Activated CD4-positive, alpha-beta memory T cell treated with anti-CD3 and anti-CD28 coated beads, Interleukin-2, amount 10 ng/mL, durations not matched to agents 7 days and 5 days (primary cell): ENCODE measurements around the gene RGS6. TPM values are rescaled to one million over a fixed set of nuclear protein-coding genes. Genes with fewer than 3 reads are reported as not detected.

Experiments
- CTCF ChIA-PET: fragments of 350-600 bp; sonication (Branson Sonifier 250); formaldehyde crosslinking; loops from one replicate; lab custom pipeline; 2021; ENCODE audit warnings: antibody characterized with exemption, inconsistent platforms; lab: Charles Lee
- POLR2A ChIA-PET: fragments of 350-600 bp; sonication (Branson Sonifier 250); formaldehyde crosslinking; loops from one replicate; lab custom pipeline; 2021; ENCODE audit warnings: antibody characterized with exemption; lab: Charles Lee
- DNase-seq: peaks from one replicate; pipeline ENCODE4 v3.0.0-alpha.2; 2020
- H3K27ac Mint-ChIP-seq: one replicate; pipeline ENCODE4 v1.8.0; 2021; ENCODE audit warnings: mild to moderate bottlenecking, mixed read lengths
- H3K27me3 Mint-ChIP-seq: one replicate; pipeline ENCODE4 v1.8.0; 2021; ENCODE audit warnings: mixed read lengths
- H3K36me3 Mint-ChIP-seq: one replicate; pipeline ENCODE4 v1.8.0; 2021; ENCODE audit warnings: low read depth, mixed read lengths
- H3K4me1 Mint-ChIP-seq: one replicate; pipeline ENCODE4 v1.8.0; 2021; ENCODE audit warnings: mixed read lengths
- H3K4me3 Mint-ChIP-seq: one replicate; pipeline ENCODE4 v1.8.0; 2021; ENCODE audit warnings: mild to moderate bottlenecking, mixed read lengths
- H3K9me3 Mint-ChIP-seq: one replicate; pipeline ENCODE4 v1.8.0; 2021; ENCODE audit warnings: mixed read lengths
- total RNA-seq, 2 experiments: library from RNA; stranded (reverse); gene quantifications; one replicate each; pipeline ENCODE4 v1.2.3, GENCODE V29; 2021

RGS6 gene
- total RNA-seq, 2 experiments from 2014 or later = 2.0 to 3.1 TPM

DNA sequence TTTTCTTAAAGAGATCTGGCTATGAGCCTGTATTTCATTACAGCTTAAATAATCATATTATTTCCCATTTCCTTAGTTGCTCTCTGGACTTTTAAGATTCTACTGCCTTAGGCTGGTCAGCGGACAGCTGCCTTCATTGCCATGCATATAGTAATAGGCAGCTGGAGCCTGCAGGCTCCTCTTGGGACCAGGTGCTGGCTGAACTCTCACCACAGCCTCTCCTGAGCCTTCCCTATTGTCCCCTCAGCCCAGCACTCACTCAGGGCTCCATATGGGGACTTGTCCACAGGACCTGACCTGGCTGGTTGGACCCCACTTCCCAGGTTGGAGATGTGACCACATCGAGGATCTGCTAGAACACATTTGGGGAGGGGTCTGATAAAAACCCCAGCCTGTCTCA lies 556.3 kb downstream of the RGS6 start:
- peaks cover 27% of the 10 kb centered on the region for H3K27me3 Mint-ChIP-seq
- H3K4me3 Mint-ChIP-seq = no peak overlapping the region
- H3K27ac Mint-ChIP-seq = no peak overlapping the region
- POLR2A ChIA-PET = interaction anchor here (0.9 to 1.5 kb wide), 2 partner anchors 9 to 11 kb away, joined by 3 to 4 read pairs; no protein-coding TSS in a partner anchor
- H3K9me3 Mint-ChIP-seq = peaks cover 48% of the 10 kb centered on the region
- CTCF ChIA-PET = no interaction called here
- peaks cover 60% of the 10 kb centered on the region for H3K36me3 Mint-ChIP-seq
- DNase-seq = no peak
- H3K4me1 Mint-ChIP-seq = no peaks in the 10 kb centered on the region

DNA sequence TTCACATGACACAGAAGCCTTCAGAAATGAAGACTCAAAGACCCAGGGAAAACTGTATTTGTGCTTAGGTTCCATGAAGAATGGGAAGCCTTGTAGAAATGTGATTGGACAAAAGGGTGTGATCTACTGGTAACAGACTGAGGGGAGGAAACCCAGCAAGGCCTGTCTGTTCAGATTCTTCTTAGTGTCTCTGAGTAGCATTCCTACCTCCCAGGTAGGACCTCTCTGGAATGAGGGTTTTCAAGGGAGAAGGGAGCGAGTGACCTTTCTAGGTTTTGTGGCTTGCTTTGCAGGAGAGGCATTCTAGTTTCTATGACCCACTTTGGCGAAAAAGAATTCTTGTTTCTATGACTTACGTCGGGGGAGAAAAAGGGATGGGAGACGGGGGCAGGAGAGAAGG lies 560.0 kb downstream of the RGS6 start:
- H3K9me3 Mint-ChIP-seq = peaks cover 47% of the 10 kb centered on the region

DNA sequence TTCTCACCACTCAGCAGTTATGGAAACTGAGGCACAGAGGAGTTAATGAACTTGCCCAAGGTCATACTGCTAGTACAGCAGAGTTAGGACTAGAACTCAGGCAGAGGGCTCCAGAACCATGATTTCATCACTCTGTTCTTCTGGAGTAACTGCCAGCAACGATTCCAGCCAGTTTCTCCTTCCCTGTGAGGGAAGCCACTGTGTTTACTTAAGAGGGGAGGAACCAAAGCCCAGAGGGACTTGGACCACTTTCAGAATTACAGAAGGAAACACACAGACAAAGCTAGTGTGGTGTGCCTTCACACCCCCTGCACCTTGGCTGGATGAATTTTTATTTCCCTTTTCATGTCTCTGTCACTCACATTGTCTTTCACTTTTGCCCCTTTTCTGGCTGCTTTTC lies 563.4 kb downstream of the RGS6 start:
- Mint-ChIP-seq H3K36me3 (peaks cover 28% of the 10 kb centered on the region), H3K27me3 (peaks cover 44% of the 10 kb centered on the region), H3K9me3 (peaks cover 25% of the 10 kb centered on the region), H3K4me1 (no peaks in the 10 kb centered on the region), H3K27ac (no peak overlapping the region), H3K4me3 (no peak overlapping the region)
- DNase-seq = no peak
- ChIA-PET CTCF (no interaction called here), POLR2A (interaction anchor here (1.3 to 1.4 kb wide), 2 partner anchors 17 to 22 kb away, joined by 4 to 7 read pairs; no protein-coding TSS in a partner anchor)

More for the DNA sequence above, 560.0 kb downstream of the RGS6 start:
- Mint-ChIP-seq H3K4me1 (no peaks in the 10 kb centered on the region), H3K27me3 (peaks cover 54% of the 10 kb centered on the region), H3K27ac (no peak overlapping the region), H3K36me3 (peaks cover 50% of the 10 kb centered on the region), H3K4me3 (no peak overlapping the region)
- CTCF ChIA-PET = interaction anchor here (0.6 kb wide), 1 partner anchor 53 kb away, joined by 3 read pairs; no protein-coding TSS in a partner anchor
- POLR2A ChIA-PET = no interaction called here
- DNase-seq = no peak

DNA sequence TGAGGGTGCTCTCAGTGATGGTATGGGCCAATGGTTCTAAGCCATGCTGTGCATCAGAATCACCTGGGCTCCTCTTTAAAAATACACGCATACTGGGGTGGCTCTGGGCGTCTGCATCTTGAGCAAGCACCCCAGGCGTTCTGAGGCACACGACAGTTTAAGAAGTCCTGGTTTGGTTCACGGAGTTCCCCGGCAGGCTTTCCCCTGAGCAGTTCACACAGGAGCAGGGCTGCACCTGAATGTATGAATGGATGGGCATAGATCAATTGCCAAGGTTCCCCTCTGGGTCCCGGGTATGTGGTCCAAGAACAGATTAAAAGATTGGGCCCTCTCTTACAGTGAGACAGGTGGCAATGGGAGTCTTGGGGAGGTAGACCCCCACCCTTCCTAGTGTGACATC lies 566.4 kb downstream of the RGS6 start:
- peaks cover 26% of the 10 kb centered on the region for H3K36me3 Mint-ChIP-seq
- CTCF ChIA-PET = no interaction called here
- peaks cover 16% of the 10 kb centered on the region for H3K9me3 Mint-ChIP-seq
- POLR2A ChIA-PET = no interaction called here
- peaks cover 40% of the 10 kb centered on the region for H3K27me3 Mint-ChIP-seq
- H3K4me1 Mint-ChIP-seq = no peaks in the 10 kb centered on the region
- no peak overlapping the region for H3K4me3 Mint-ChIP-seq
- DNase-seq = no peak
- no peak overlapping the region for H3K27ac Mint-ChIP-seq

DNA sequence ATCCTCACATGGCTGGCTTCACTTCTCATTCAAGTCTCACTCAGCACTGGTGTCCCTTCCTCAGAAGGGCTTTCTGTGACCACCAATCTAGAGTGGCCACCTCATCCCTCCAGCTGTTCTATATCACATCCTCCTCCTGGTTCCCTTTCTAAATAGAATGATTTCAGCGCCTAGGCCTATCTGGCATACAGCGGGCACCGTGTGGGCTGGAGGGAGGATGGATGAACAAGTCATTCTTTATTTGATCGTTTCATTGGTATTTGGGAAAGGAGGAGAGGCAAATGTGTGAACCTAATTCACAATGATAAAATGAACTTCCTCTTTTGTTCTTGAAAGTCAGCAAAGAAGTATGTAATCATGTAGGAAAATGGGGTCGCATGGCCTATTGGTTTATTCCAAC lies 567.5 kb downstream of the RGS6 start:
- no peak for DNase-seq
- no peak overlapping the region for H3K4me3 Mint-ChIP-seq
- CTCF ChIA-PET = no interaction called here
- H3K9me3 Mint-ChIP-seq = peaks cover 7% of the 10 kb centered on the region
- no peaks in the 10 kb centered on the region for H3K4me1 Mint-ChIP-seq
- peaks cover 18% of the 10 kb centered on the region for H3K36me3 Mint-ChIP-seq
- H3K27ac Mint-ChIP-seq = no peak overlapping the region
- POLR2A ChIA-PET = no interaction called here
- H3K27me3 Mint-ChIP-seq = peaks cover 31% of the 10 kb centered on the region

DNA sequence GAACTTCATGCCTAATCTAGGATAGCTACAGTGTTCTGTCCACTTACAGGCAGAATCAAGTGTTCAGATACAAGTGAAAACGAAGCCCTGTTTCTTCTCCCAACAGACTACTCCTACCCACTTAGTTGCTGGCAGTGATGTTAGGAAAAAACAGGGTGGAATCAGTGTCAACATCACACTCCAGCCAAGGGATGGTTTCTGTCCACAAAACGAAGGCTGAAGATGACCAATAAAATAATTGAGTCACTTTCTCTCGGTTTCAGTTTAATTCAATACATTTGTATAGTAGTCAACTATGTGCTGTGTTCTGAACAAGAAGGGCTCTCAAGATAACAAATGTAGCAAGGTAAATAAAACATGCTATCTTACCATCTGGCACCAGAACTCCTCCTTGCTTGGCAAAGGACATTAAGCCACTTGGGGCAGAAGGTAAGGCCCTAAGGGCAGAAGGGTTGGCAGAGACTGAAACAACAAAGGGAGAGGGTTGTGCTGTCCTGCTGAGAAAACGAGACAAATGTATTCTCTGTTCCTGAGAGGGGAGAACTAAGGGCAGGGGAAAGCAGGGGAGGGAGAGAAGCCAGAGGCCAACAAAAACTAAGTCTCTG lies 568.1 kb downstream of the RGS6 start:
- no peaks in the 10 kb centered on the region for H3K4me1 Mint-ChIP-seq
- H3K27me3 Mint-ChIP-seq = peaks cover 26% of the 10 kb centered on the region
- no peak for DNase-seq
- H3K4me3 Mint-ChIP-seq = no peak overlapping the region
- no peak overlapping the region for H3K27ac Mint-ChIP-seq
- peaks cover 13% of the 10 kb centered on the region for H3K36me3 Mint-ChIP-seq
- H3K9me3 Mint-ChIP-seq = peaks cover 2% of the 10 kb centered on the region
- CTCF ChIA-PET = no interaction called here
- POLR2A ChIA-PET = no interaction called here

DNA sequence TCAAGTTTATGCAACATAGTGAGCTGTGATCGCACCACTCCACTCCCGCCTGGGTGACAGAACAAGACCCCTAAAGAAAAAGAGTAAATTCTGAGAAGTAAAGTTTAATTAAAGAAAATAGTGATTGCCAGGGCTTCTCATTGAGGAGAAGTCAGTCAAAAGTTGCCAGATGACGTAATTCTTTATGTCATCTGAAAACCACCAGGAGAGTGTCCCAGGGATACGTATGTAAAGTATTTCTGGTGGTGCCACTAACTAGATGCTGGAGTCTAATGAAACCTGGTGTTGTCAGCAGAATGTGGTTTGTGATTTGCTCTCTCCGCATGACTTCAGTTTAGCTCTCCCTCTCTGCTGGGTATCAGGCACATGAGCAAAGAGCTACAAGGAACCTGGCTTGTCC lies 569.2 kb downstream of the RGS6 start:
- peaks cover 15% of the 10 kb centered on the region for H3K36me3 Mint-ChIP-seq
- no peaks in the 10 kb centered on the region for H3K9me3 Mint-ChIP-seq
- POLR2A ChIA-PET = no interaction called here
- no peak overlapping the region for H3K4me3 Mint-ChIP-seq
- no peak overlapping the region for H3K27ac Mint-ChIP-seq
- no peak for DNase-seq
- no peaks in the 10 kb centered on the region for H3K4me1 Mint-ChIP-seq
- peaks cover 26% of the 10 kb centered on the region for H3K27me3 Mint-ChIP-seq
- CTCF ChIA-PET = interaction anchor here (1.0 kb wide), 1 partner anchor 971 kb away, joined by 3 read pairs; no protein-coding TSS in a partner anchor

DNA sequence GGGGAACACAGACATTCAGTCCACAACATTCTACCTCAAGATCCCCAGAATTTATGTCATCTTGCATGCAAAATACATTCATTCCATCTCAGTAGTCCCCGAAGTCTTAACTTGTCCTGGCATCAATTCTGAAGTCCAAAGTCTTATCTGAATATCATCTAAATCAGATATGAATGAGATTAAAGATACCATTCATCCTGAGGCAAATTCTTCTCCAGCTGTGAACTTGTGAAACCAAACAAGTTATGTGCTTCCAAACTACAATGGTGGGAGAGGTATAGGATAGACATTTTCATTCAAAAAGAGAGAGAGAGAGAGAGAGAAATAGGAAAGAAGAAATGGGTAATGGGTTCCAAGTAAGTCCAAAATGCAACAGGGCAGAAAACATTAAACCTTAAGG lies 571.0 kb downstream of the RGS6 start:
- peaks cover 3% of the 10 kb centered on the region for H3K9me3 Mint-ChIP-seq
- peaks cover 22% of the 10 kb centered on the region for H3K36me3 Mint-ChIP-seq
- H3K27ac Mint-ChIP-seq = no peak overlapping the region
- no peak overlapping the region for H3K4me3 Mint-ChIP-seq
- peaks cover 17% of the 10 kb centered on the region for H3K27me3 Mint-ChIP-seq
- ChIA-PET POLR2A (no interaction called here), CTCF (interaction anchor here (3.4 kb wide), 1 partner anchor 13 kb away, joined by 11 read pairs; no protein-coding TSS in a partner anchor)
- DNase-seq = no peak
- no peaks in the 10 kb centered on the region for H3K4me1 Mint-ChIP-seq

DNA sequence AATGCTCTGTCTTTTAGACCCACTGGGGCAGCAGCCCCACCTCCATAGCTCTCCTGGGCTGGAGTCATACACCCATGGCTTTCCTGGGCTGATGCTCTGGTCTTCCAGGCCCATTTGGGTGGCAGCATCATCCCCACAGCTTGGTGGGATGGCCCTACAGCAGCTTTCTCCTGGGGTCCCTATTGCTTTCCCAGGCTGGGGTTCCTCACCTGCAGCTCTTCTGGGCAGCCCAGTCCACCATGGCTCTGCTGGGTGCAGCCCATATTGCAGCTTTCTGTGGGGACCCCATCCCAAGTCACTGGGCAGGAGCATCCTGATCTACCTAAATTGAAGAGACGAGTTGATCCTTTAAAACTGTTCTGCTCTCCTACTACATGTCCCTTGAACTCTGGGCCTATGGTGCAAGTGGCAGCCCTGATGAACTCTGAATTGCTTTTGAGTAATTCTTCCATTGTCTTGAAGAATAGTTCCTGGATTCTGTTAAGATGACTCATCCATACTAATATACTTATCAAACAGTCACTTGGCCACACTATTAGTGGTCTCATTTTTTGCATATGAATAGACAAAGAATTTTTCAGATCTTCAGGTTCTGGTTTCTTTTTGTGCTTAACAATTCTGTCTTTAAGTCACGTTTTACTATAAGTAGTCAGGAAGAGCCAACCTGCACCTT lies 571.6 kb downstream of the RGS6 start:
- CTCF ChIA-PET = interaction anchor here (0.7 to 3.4 kb wide), 3 partner anchors 13 to 440 kb away, joined by 3 to 11 read pairs (median 3); no protein-coding TSS in a partner anchor
- no peak for DNase-seq
- POLR2A ChIA-PET = no interaction called here
- no peak overlapping the region for H3K27ac Mint-ChIP-seq
- peaks cover 14% of the 10 kb centered on the region for H3K27me3 Mint-ChIP-seq
- H3K4me3 Mint-ChIP-seq = no peak overlapping the region
- peaks cover 3% of the 10 kb centered on the region for H3K9me3 Mint-ChIP-seq
- no peaks in the 10 kb centered on the region for H3K4me1 Mint-ChIP-seq
- peaks cover 22% of the 10 kb centered on the region for H3K36me3 Mint-ChIP-seq

DNA sequence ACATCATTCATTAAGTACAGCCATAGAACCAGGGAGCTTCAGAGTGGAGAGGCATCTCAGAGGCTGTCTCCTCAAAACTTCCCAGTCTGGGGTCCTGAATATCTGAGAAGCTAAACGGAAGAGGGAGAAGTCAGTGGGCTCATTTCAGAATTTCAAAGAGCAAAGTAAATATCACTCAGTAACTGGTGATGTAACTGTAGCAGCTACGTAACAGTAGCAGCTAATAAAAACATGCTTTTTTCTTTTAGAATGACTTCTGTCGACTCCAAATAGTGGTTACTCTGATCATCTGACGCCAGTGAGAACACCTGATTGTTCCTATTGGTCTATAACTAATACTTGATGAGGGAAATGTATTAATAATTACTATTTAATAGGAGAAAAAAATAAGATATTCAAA lies 578.3 kb downstream of the RGS6 start:
- H3K27me3 Mint-ChIP-seq = peaks cover 22% of the 10 kb centered on the region
- POLR2A ChIA-PET = no interaction called here
- CTCF ChIA-PET = interaction anchor here (2.0 kb wide), 1 partner anchor 394 kb away, joined by 6 read pairs; no protein-coding TSS in a partner anchor
- DNase-seq = no peak
- H3K36me3 Mint-ChIP-seq = peaks cover 11% of the 10 kb centered on the region
- peaks cover 3% of the 10 kb centered on the region for H3K9me3 Mint-ChIP-seq
- no peak overlapping the region for H3K4me3 Mint-ChIP-seq
- no peak overlapping the region for H3K27ac Mint-ChIP-seq
- peaks cover 17% of the 10 kb centered on the region for H3K4me1 Mint-ChIP-seq

DNA sequence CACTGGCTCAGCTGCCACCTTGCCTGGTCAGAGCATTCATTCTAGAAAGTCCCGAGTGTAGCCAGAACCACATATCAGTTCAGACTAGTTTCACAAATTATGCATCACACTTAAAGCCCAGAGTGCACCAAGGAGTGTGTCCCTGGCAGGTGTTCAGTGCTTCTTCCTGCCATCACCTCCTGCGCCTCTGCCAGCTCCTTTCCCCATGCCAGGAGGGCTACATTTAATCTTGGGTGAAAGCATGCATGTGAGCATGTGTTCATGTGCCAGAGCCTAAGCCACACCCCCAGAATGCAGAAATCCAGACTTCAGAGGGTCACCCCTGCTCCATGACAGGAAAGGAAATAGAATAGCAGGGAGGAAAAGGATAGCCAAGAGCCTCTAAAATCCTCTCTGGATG lies 580.1 kb downstream of the RGS6 start:
- ChIA-PET POLR2A (interaction anchor here (1.1 kb wide), 1 partner anchor 61 kb away, joined by 4 read pairs; no protein-coding TSS in a partner anchor), CTCF (interaction anchor here (1.0 to 10.0 kb wide), 4 partner anchors 92 to 437 kb away, joined by 3 to 220 read pairs (median 4); no protein-coding TSS in a partner anchor)
- H3K4me1 Mint-ChIP-seq = peaks cover 30% of the 10 kb centered on the region
- no peak overlapping the region for H3K27ac Mint-ChIP-seq
- H3K36me3 Mint-ChIP-seq = peaks cover 3% of the 10 kb centered on the region
- no peak for DNase-seq
- peaks cover 14% of the 10 kb centered on the region for H3K27me3 Mint-ChIP-seq
- H3K4me3 Mint-ChIP-seq = no peak overlapping the region
- peaks cover 3% of the 10 kb centered on the region for H3K9me3 Mint-ChIP-seq

DNA sequence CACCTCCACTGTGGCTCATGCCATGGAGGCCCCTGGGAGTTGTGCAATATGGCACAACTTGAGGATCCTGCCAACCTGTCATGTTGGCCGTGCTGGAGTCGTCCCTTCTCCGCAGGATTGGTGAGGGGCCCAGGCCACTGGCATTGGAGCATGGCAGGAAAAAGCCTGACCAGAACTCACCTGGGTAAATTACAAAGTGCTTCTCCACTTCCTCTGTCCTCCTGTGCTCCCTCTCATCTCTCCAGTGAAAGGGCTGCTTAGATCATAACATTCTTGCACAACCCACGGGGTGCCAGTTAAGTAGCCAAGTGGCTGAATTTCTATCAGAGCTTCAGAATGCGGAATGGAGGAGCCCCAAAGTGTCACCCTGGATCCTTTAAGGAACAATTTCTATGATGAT lies 580.7 kb downstream of the RGS6 start:
- no peaks in the 10 kb centered on the region for H3K36me3 Mint-ChIP-seq
- CTCF ChIA-PET = interaction anchor here (1.2 to 10.0 kb wide), 12 partner anchors 20 to 440 kb away, joined by 3 to 220 read pairs (median 10); partner anchors contain the start of gene DPF3
- no peaks in the 10 kb centered on the region for H3K9me3 Mint-ChIP-seq
- peaks cover 14% of the 10 kb centered on the region for H3K27me3 Mint-ChIP-seq
- H3K4me1 Mint-ChIP-seq = peaks cover 36% of the 10 kb centered on the region
- POLR2A ChIA-PET = interaction anchor here (0.6 to 4.1 kb wide), 6 partner anchors 33 to 545 kb away, joined by 3 to 25 read pairs (median 4); partner anchors contain the start of gene RBM25
- no peak for DNase-seq
- H3K27ac Mint-ChIP-seq = no peak overlapping the region
- no peak overlapping the region for H3K4me3 Mint-ChIP-seq

DNA sequence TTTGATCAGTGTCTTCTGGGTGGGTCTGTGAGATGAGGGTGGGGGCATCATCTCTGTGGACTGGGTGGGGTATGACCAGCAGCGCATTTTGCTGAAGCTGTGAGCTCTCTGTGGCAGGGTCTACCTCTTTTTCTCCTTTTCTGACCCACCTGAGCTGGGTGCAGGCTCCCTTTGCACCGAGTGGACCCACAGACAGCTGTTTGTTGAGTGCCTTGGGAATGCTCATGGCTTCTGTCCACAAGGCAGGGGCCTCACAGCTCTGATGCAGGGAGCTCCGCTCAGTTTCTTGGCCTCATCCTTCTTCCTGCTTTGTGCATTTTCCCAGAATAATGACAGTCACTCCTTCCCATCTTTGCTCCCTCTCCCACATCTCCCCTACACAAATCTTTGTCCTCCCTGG lies 581.1 kb downstream of the RGS6 start:
- DNase-seq = no peak
- ChIA-PET POLR2A (interaction anchor here (0.6 to 4.1 kb wide), 10 partner anchors 8 to 545 kb away, joined by 3 to 25 read pairs (median 4); partner anchors contain the start of gene RBM25), CTCF (interaction anchor here (0.6 to 10.0 kb wide), 31 partner anchors 8 to 958 kb away, joined by 3 to 220 read pairs (median 4); partner anchors contain the start of gene DPF3)
- H3K27ac Mint-ChIP-seq = no peak overlapping the region
- H3K36me3 Mint-ChIP-seq = no peaks in the 10 kb centered on the region
- peaks cover 14% of the 10 kb centered on the region for H3K27me3 Mint-ChIP-seq
- H3K4me1 Mint-ChIP-seq = peaks cover 40% of the 10 kb centered on the region
- H3K9me3 Mint-ChIP-seq = no peaks in the 10 kb centered on the region
- no peak overlapping the region for H3K4me3 Mint-ChIP-seq
